HCT116 (cell line): ENCODE results near the gene LRRFIP1. TPM values are rescaled to one million over a fixed set of nuclear protein-coding genes. Genes with fewer than 3 reads are reported as not detected.

Experiments
- ATAC-seq: fragments of 200-7000 bp; cut with Tn5 transposase; 2 replicates; pipeline ENCODE4 v1.9.1; 2020; ENCODE audit warnings: mild to moderate bottlenecking, moderate library complexity
- BruUV-seq: library from RNA; stranded (reverse); fragments of 400-500 nt; replicated peaks from 2 replicates; lab custom pipeline; 2021; lab: Mats Ljungman, UMichigan
- CTCF ChIA-PET: fragments of 300-600 bp; sonication (Branson Sonifier 250); formaldehyde crosslinking; loops from one replicate; lab custom pipeline; 2021; ENCODE audit warnings: antibody characterized with exemption; lab: Charles Lee
- POLR2A ChIA-PET: fragments of 300-600, 350-600 bp; sonication (Branson Sonifier 250); formaldehyde crosslinking; loops from one replicate; lab custom pipeline; 2021; ENCODE audit warnings: antibody characterized with exemption; lab: Charles Lee
- RAD21 ChIA-PET, 2 experiments: fragments of 300-600 bp; sonication (Branson Sonifier 250); formaldehyde crosslinking; loops; one replicate each; lab custom pipeline; 2023; ENCODE audit warnings: low total read pairs in 2 of 2; ENCODE audit not compliant: uncharacterized antibody in 2 of 2, unreplicated experiment in 2 of 2, low non-redundant PET in 1 of 2; lab: Charles Lee
- DNase-seq: peaks from one replicate; pipeline ENCODE4 v3.0.0-alpha.2; 2010; ENCODE audit warnings: low read depth, low spot score
- H2AFZ ChIP-seq: fragments of 200-600 bp; shearing (Covaris generic), sonication (generic); 2 replicates; pipeline ENCODE4 v1.6.1; 2017; ENCODE audit warnings: low read depth, mixed run types, mixed read lengths, antibody characterized with exemption, low read length; ENCODE audit not compliant: poor library complexity, severe bottlenecking
- H3K27ac ChIP-seq: 2 replicates; pipeline ENCODE4 v1.5.1; 2012; ENCODE audit warnings: low read depth, low read length
- H3K27me3 ChIP-seq: fragments of 200-600 bp; sonication (generic); 2 replicates; pipeline ENCODE4 v1.6.1; 2016; ENCODE audit warnings: mixed run types, low read length, mixed read lengths; ENCODE audit not compliant: insufficient read depth
- H3K36me3 ChIP-seq, 2 experiments: fragments of 200-500 bp in 1 of 2; fragments of 200-600 bp in 1 of 2; sonication (Bioruptor generic) in 1 of 2; sonication (generic) in 1 of 2; 2 replicates each; pipeline versions ENCODE4 v1.5.1 to v1.6.1; 2014 to 2016; ENCODE audit warnings: low read length in 2 of 2, inconsistent platforms in 1 of 2, mixed read lengths in 1 of 2, mixed run types in 1 of 2; ENCODE audit not compliant: insufficient read depth in 2 of 2, control insufficient read depth in 1 of 2
- H3K4me1 ChIP-seq, 2 experiments: fragments of 200-600 bp in 1 of 2; sonication (generic) in 1 of 2; 2 replicates each; pipeline versions ENCODE4 v1.5.1 to v1.6.1; 2012 to 2017; ENCODE audit warnings: low read length in 2 of 2, inconsistent platforms in 1 of 2, mild to moderate bottlenecking in 1 of 2, mixed read lengths in 1 of 2, mixed run types in 1 of 2, moderate library complexity in 1 of 2; ENCODE audit not compliant: insufficient read depth in 2 of 2, control insufficient read depth in 1 of 2
- H3K4me2 ChIP-seq: fragments of 200-600 bp; sonication (generic); 2 replicates; pipeline ENCODE4 v1.6.1; 2017; ENCODE audit warnings: mixed run types, low read length, mixed read lengths
- H3K4me3 ChIP-seq, 2 experiments: fragments of 200-600 bp in 1 of 2; sonication (generic) in 1 of 2; replicated peaks in 1 of 2; 2 replicates each; pipeline ENCODE4 v1.5.1; 2011 to 2016; ENCODE audit warnings: low read length in 2 of 2, control low read depth in 1 of 2, low read depth in 1 of 2, mild to moderate bottlenecking in 1 of 2, mixed read lengths in 1 of 2, mixed run types in 1 of 2
- H3K79me2 ChIP-seq: fragments of 200-600 bp; sonication (generic); 2 replicates; pipeline ENCODE4 v1.6.1; 2017; ENCODE audit warnings: mild to moderate bottlenecking, mixed run types, low read length, moderate library complexity, mixed read lengths; ENCODE audit not compliant: insufficient read depth
- H3K9ac ChIP-seq: fragments of 200-600 bp; sonication (generic); 2 replicates; pipeline ENCODE4 v1.6.1; 2016; ENCODE audit warnings: low read length, mixed read lengths
- H3K9me2 ChIP-seq: fragments of 200-600 bp; sonication (generic), shearing (Covaris generic); 2 replicates; pipeline ENCODE4 v1.6.1; 2017; ENCODE audit warnings: mixed run types, mild to moderate bottlenecking, moderate library complexity; ENCODE audit not compliant: insufficient read depth
- H3K9me3 ChIP-seq, 2 experiments: fragments of 200-500 bp in 1 of 2; fragments of 200-600 bp in 1 of 2; sonication (Bioruptor generic) in 1 of 2; sonication (generic) in 1 of 2; 2 replicates each; pipeline ENCODE4 v1.6.1; 2014 to 2017; ENCODE audit warnings: low read length in 2 of 2, mixed read lengths in 2 of 2, inconsistent platforms in 1 of 2, low read depth in 1 of 2, mild to moderate bottlenecking in 1 of 2, mixed run types in 1 of 2, moderate library complexity in 1 of 2; ENCODE audit not compliant: control insufficient read depth in 1 of 2, insufficient read depth in 1 of 2
- H4K20me1 ChIP-seq: fragments of 200-600 bp; sonication (generic), shearing (Covaris generic); 2 replicates; pipeline ENCODE4 v1.6.1; 2017; ENCODE audit warnings: mixed run types, mild to moderate bottlenecking, moderate library complexity; ENCODE audit not compliant: insufficient read depth
- ATF3 ChIP-seq: IDR thresholded peaks from 2 replicates; pipeline ENCODE4 v1.6.1; 2012
- CEBPB ChIP-seq: IDR thresholded peaks from 2 replicates; pipeline ENCODE4 v1.6.1; 2012; ENCODE audit warnings: low read depth
- EGR1 ChIP-seq: IDR thresholded peaks from 2 replicates; pipeline ENCODE4 v1.6.1; 2012; ENCODE audit warnings: low read depth
- EZH2phosphoT487 ChIP-seq: fragments of 200-600 bp; IDR thresholded peaks from 2 replicates; pipeline ENCODE4 v1.6.1; 2018; ENCODE audit warnings: antibody characterized with exemption, borderline replicate concordance
- JUND ChIP-seq: IDR thresholded peaks from 2 replicates; pipeline ENCODE4 v1.6.1; 2012
- POLR2A ChIP-seq: IDR thresholded peaks from 2 replicates; pipeline ENCODE4 v1.7.0; 2011; ENCODE audit warnings: borderline replicate concordance; ENCODE audit not compliant: insufficient read depth, insufficient read length; ENCODE audit errors: extremely low read depth
- POLR2AphosphoS5 ChIP-seq: IDR thresholded peaks from 2 replicates; pipeline ENCODE4 v1.6.1; 2011; ENCODE audit warnings: mild to moderate bottlenecking, low read depth, low read length, moderate library complexity
- SIN3A ChIP-seq: IDR thresholded peaks from 2 replicates; pipeline ENCODE4 v1.6.1; 2012; ENCODE audit warnings: low read depth
- TCF7L2 ChIP-seq: IDR thresholded peaks from 2 replicates; pipeline ENCODE4 v1.7.0; 2011; ENCODE audit warnings: borderline replicate concordance, inconsistent platforms; ENCODE audit not compliant: insufficient read depth, insufficient read length; ENCODE audit errors: extremely low read depth
- ZBTB33 ChIP-seq: IDR thresholded peaks from 2 replicates; pipeline ENCODE4 v1.6.1; 2011; ENCODE audit warnings: mild to moderate bottlenecking, low read length, moderate library complexity; ENCODE audit not compliant: insufficient replicate concordance; ENCODE audit errors: extremely low read depth
- ZFX ChIP-seq: fragments of 450-650 bp; IDR thresholded peaks from 2 replicates; pipeline ENCODE4 v1.6.1; 2017
- ZNF274 ChIP-seq: fragments of 200-500 bp; sonication (Bioruptor generic); IDR thresholded peaks from 2 replicates; pipeline ENCODE4 v1.6.1; 2014; ENCODE audit warnings: mild to moderate bottlenecking, low read depth, low read length, inconsistent platforms
- intact Hi-C: fragments of 100-400 bp; cut with micrococcal nuclease; formaldehyde crosslinking; loops from 2 replicates; pipeline ENCODE4 v1.10.0; 2022
- total RNA-seq: library from RNA; stranded (reverse); gene quantifications from one replicate; pipeline ENCODE4 v1.2.1, GENCODE V29; 2021; ENCODE audit not compliant: unreplicated experiment
- TF ChIP-seq, protein P1 (sequence below), 3 experiments: fragments of 200-600 bp in 1 of 3; sonication (generic) in 1 of 3; IDR thresholded peaks in 2 of 3; conservative IDR thresholded peaks in 1 of 3; 2 replicates each; pipeline ENCODE4 v1.5.1; 2012 to 2017; ENCODE audit warnings: low read depth in 2 of 3, low read length in 2 of 3, antibody characterized with exemption in 1 of 3, borderline replicate concordance in 1 of 3, control low read depth in 1 of 3, mild to moderate bottlenecking in 1 of 3, mixed read lengths in 1 of 3, mixed run types in 1 of 3, moderate library complexity in 1 of 3; ENCODE audit not compliant: insufficient read depth in 1 of 3
- TF ChIP-seq, protein P2 (sequence below): IDR thresholded peaks from 2 replicates; pipeline ENCODE4 v1.6.1; 2012; ENCODE audit warnings: low read depth

Gene LRRFIP1
- total RNA-seq, 1 experiment from 2014 or later, result 76.9 TPM

GRCh38 chr2:237670641-237671040, 43.3 kb downstream of the LRRFIP1 start:
- Histone ChIP-seq H3K4me1 (peaks cover 5 to 21% of the 10 kb centered on the region in 2 experiments), H3K4me2 (no peak overlapping the region), H3K79me2 (no peaks in the 10 kb centered on the region), H3K4me3 (no peak overlapping the region), H3K9ac (no peak overlapping the region), H3K36me3 (no peaks in the 10 kb centered on the region), H4K20me1 (no peaks in the 10 kb centered on the region), H2AFZ (no peak overlapping the region), H3K27me3 (peaks cover 8% of the 10 kb centered on the region; the same call in 1 of the 2 replicates), H3K27ac (no peak overlapping the region), H3K9me3 (no peaks in the 10 kb centered on the region), H3K9me2 (no peaks in the 10 kb centered on the region)
- ChIA-PET CTCF (interaction anchor here (1.0 to 4.9 kb wide), 4 partner anchors 10 to 104 kb away, joined by 3 to 70 read pairs (median 14); no protein-coding TSS in a partner anchor), POLR2A (no interaction called here), RAD21 (no interaction called here)
- no TSS peak for BruUV-seq
- TF ChIP-seq ZBTB33, result no peak
- TF ChIP-seq JUND, result no peak
- no peak for TF ChIP-seq POLR2AphosphoS5
- no peak for TF ChIP-seq ATF3
- TF ChIP-seq POLR2A, result no peak
- no peak for TF ChIP-seq EGR1
- TF ChIP-seq CEBPB, result no peak
- TF ChIP-seq, protein P1, sequence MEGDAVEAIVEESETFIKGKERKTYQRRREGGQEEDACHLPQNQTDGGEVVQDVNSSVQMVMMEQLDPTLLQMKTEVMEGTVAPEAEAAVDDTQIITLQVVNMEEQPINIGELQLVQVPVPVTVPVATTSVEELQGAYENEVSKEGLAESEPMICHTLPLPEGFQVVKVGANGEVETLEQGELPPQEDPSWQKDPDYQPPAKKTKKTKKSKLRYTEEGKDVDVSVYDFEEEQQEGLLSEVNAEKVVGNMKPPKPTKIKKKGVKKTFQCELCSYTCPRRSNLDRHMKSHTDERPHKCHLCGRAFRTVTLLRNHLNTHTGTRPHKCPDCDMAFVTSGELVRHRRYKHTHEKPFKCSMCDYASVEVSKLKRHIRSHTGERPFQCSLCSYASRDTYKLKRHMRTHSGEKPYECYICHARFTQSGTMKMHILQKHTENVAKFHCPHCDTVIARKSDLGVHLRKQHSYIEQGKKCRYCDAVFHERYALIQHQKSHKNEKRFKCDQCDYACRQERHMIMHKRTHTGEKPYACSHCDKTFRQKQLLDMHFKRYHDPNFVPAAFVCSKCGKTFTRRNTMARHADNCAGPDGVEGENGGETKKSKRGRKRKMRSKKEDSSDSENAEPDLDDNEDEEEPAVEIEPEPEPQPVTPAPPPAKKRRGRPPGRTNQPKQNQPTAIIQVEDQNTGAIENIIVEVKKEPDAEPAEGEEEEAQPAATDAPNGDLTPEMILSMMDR (IDR thresholded peaks at IDR 0.05 in 2 of 3, conservative IDR thresholded peaks at IDR 0.05 in 1 of 3; ENCODE audit: borderline replicate concordance in 1 of 3, insufficient read depth in 1 of 3, low read depth in 2 of 3, low read length in 2 of 3), result no peak
- TF ChIP-seq SIN3A, result no peak
- TF ChIP-seq EZH2phosphoT487, result no peak
- no peak for TF ChIP-seq ZNF274
- no peak for TF ChIP-seq TCF7L2
- TF ChIP-seq ZFX, result no peak
- TF ChIP-seq, protein P2, sequence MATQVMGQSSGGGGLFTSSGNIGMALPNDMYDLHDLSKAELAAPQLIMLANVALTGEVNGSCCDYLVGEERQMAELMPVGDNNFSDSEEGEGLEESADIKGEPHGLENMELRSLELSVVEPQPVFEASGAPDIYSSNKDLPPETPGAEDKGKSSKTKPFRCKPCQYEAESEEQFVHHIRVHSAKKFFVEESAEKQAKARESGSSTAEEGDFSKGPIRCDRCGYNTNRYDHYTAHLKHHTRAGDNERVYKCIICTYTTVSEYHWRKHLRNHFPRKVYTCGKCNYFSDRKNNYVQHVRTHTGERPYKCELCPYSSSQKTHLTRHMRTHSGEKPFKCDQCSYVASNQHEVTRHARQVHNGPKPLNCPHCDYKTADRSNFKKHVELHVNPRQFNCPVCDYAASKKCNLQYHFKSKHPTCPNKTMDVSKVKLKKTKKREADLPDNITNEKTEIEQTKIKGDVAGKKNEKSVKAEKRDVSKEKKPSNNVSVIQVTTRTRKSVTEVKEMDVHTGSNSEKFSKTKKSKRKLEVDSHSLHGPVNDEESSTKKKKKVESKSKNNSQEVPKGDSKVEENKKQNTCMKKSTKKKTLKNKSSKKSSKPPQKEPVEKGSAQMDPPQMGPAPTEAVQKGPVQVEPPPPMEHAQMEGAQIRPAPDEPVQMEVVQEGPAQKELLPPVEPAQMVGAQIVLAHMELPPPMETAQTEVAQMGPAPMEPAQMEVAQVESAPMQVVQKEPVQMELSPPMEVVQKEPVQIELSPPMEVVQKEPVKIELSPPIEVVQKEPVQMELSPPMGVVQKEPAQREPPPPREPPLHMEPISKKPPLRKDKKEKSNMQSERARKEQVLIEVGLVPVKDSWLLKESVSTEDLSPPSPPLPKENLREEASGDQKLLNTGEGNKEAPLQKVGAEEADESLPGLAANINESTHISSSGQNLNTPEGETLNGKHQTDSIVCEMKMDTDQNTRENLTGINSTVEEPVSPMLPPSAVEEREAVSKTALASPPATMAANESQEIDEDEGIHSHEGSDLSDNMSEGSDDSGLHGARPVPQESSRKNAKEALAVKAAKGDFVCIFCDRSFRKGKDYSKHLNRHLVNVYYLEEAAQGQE, result no peak
- ATAC-seq (no peak), DNase-seq (no peak)
- intact Hi-C loops, result no loop called here
